DND-41 (cell line): Measurements from ENCODE around the gene FLNB.

Source experiments
- ATAC-seq: fragments of 200-7000 bp; cut with Tn5 transposase; 3 replicates; pipeline ENCODE4 v1.9.1; 2021; ENCODE audit warnings: low read depth; ENCODE audit not compliant: insufficient read depth
- DNase-seq: peaks from one replicate; pipeline ENCODE4 v3.0.0-alpha.2; 2020
- H2AFZ ChIP-seq: 2 replicates; pipeline ENCODE4 v1.6.0; 2012; ENCODE audit warnings: low read depth, low read length
- H3K27ac ChIP-seq: 2 replicates; pipeline ENCODE4 v1.5.1; 2012; ENCODE audit warnings: low read length, inconsistent platforms
- H3K27me3 ChIP-seq: fragments of 200-600 bp; sonication (generic); 2 replicates; pipeline ENCODE4 v1.6.0; 2012; ENCODE audit warnings: low read length, mild to moderate bottlenecking, inconsistent platforms; ENCODE audit not compliant: insufficient read depth, poor library complexity
- H3K36me3 ChIP-seq: 2 replicates; pipeline ENCODE4 v1.5.1; 2012; ENCODE audit warnings: low read length, inconsistent platforms; ENCODE audit not compliant: insufficient read depth
- H3K4me1 ChIP-seq: 2 replicates; pipeline ENCODE4 v1.5.1; 2012; ENCODE audit warnings: mild to moderate bottlenecking, low read length; ENCODE audit not compliant: insufficient read depth
- H3K4me2 ChIP-seq: 2 replicates; pipeline ENCODE4 v1.6.0; 2012; ENCODE audit warnings: mild to moderate bottlenecking, moderate library complexity, low read length, inconsistent platforms; ENCODE audit not compliant: insufficient read depth
- H3K4me3 ChIP-seq, 2 experiments: fragments of 200-600 bp in 1 of 2; shearing (Covaris generic) in 1 of 2; 2 replicates each; pipeline ENCODE4 v1.5.1; 2012 to 2016; ENCODE audit warnings: inconsistent platforms in 2 of 2, low read length in 2 of 2, mild to moderate bottlenecking in 2 of 2, low read depth in 1 of 2, moderate library complexity in 1 of 2
- H3K79me2 ChIP-seq: 2 replicates; pipeline ENCODE4 v1.6.0; 2012; ENCODE audit warnings: low read length, inconsistent platforms; ENCODE audit not compliant: insufficient read depth
- H3K9ac ChIP-seq: 2 replicates; pipeline ENCODE4 v1.6.0; 2012; ENCODE audit warnings: low read depth, mild to moderate bottlenecking, inconsistent platforms, low read length, moderate library complexity
- H3K9me3 ChIP-seq: 2 replicates; pipeline ENCODE4 v1.5.1; 2012; ENCODE audit warnings: low read length, moderate library complexity, mild to moderate bottlenecking, inconsistent platforms; ENCODE audit not compliant: insufficient read depth, severe bottlenecking
- H4K20me1 ChIP-seq: 2 replicates; pipeline ENCODE4 v1.6.0; 2012; ENCODE audit warnings: low read length; ENCODE audit not compliant: insufficient read depth
- CTCF ChIP-seq: IDR thresholded peaks from 2 replicates; pipeline ENCODE4 v1.5.1; 2012; ENCODE audit warnings: borderline replicate concordance, low read length, moderate library complexity, mild to moderate bottlenecking; ENCODE audit not compliant: poor library complexity, severe bottlenecking; ENCODE audit errors: extremely low read depth
- EZH2 ChIP-seq: IDR thresholded peaks from 3 replicates; pipeline ENCODE4 v1.6.1; 2012; ENCODE audit warnings: borderline replicate concordance, low read depth, mild to moderate bottlenecking, moderate library complexity, low read length, inconsistent platforms; ENCODE audit not compliant: severe bottlenecking

Gene FLNB

GRCh38 chr3:58188921-58189451, 180.8 kb downstream of the FLNB start:
- H3K4me3 ChIP-seq, result no peak overlapping the region
- H2AFZ ChIP-seq, result no peak overlapping the region
- ATAC-seq, result no peak
- TF ChIP-seq CTCF, result no peak
- no peak for TF ChIP-seq EZH2
- no peaks in the 10 kb centered on the region for H3K36me3 ChIP-seq
- H4K20me1 ChIP-seq, result no peaks in the 10 kb centered on the region
- no peaks in the 10 kb centered on the region for H3K4me1 ChIP-seq
- no peak overlapping the region for H3K27ac ChIP-seq
- H3K9ac ChIP-seq, result no peak overlapping the region
- no peak overlapping the region for H3K4me2 ChIP-seq
- H3K79me2 ChIP-seq, result no peaks in the 10 kb centered on the region
- H3K27me3 ChIP-seq, result peaks cover 6% of the 10 kb centered on the region
- DNase-seq, result no peak
- H3K9me3 ChIP-seq, result no peaks in the 10 kb centered on the region

- peaks cover 6% of the 10 kb centered on the region for H3K27me3 ChIP-seq
- no peak overlapping the region for H3K4me3 ChIP-seq
Observed at GRCh38 chr3:58189691-58190090, 181.5 kb downstream of the FLNB start.

GRCh38 chr3:58190291-58190690, 182.1 kb downstream of the FLNB start:
- Histone ChIP-seq H3K79me2 (no peaks in the 10 kb centered on the region), H3K9ac (no peak overlapping the region), H3K27ac (no peak overlapping the region), H3K9me3 (no peaks in the 10 kb centered on the region), H3K4me2 (no peak overlapping the region), H4K20me1 (no peaks in the 10 kb centered on the region), H3K36me3 (no peaks in the 10 kb centered on the region), H3K4me3 (no peak overlapping the region), H2AFZ (no peak overlapping the region), H3K4me1 (no peaks in the 10 kb centered on the region), H3K27me3 (peaks cover 6% of the 10 kb centered on the region)
- TF ChIP-seq EZH2 (no peak), CTCF (no peak)
- ATAC-seq (no peak), DNase-seq (no peak)

More at GRCh38 chr3:58189691-58190090, 181.5 kb downstream of the FLNB start:
- no peak for ATAC-seq
- TF ChIP-seq EZH2, result no peak
- no peak for TF ChIP-seq CTCF
- no peaks in the 10 kb centered on the region for H3K9me3 ChIP-seq
- DNase-seq, result no peak
- no peaks in the 10 kb centered on the region for H4K20me1 ChIP-seq
- H3K9ac ChIP-seq, result no peak overlapping the region
- H3K79me2 ChIP-seq, result no peaks in the 10 kb centered on the region
- no peak overlapping the region for H3K27ac ChIP-seq
- no peaks in the 10 kb centered on the region for H3K4me1 ChIP-seq
- no peaks in the 10 kb centered on the region for H3K36me3 ChIP-seq
- H2AFZ ChIP-seq, result no peak overlapping the region
- no peak overlapping the region for H3K4me2 ChIP-seq

DNA sequence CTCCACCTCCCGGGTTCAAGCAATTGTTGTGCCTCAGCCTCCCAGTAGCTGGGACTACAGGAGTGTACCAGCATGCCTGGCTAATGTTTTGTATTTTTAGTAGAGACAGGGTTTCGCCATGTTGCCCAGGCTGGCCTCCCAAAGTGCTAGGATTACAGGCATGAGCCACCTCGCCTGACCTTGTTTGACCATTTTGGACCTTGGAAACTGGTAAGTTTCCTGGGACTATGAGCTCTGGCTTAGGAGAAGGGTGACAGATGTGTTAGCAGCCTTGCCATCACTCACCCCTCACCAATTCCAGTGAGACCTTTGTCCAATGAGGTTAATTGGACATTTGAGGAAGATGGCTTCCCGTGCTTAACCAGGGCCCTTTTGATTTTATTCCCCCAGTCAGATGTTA, 182.7 kb downstream of the FLNB start:
- Histone ChIP-seq H3K36me3 (no peaks in the 10 kb centered on the region), H3K4me3 (no peak overlapping the region), H3K9ac (no peak overlapping the region), H3K79me2 (no peaks in the 10 kb centered on the region), H3K9me3 (no peaks in the 10 kb centered on the region), H2AFZ (no peak overlapping the region), H3K4me1 (no peaks in the 10 kb centered on the region), H4K20me1 (no peaks in the 10 kb centered on the region), H3K27me3 (peaks cover 6% of the 10 kb centered on the region), H3K27ac (no peak overlapping the region), H3K4me2 (no peak overlapping the region)
- no peak for TF ChIP-seq CTCF
- TF ChIP-seq EZH2, result no peak
- DNase-seq, result no peak
- ATAC-seq, result no peak
